Loucy (cell line): ENCODE results near the gene BTRC.

Experiments
- CTCF ChIP-seq: fragments of 200-600 bp; sonication (generic); conservative IDR thresholded peaks from 2 replicates; pipeline ENCODE4 v1.5.1; 2014; ENCODE audit warnings: mild to moderate bottlenecking, antibody characterized with exemption, low read length
- EZH2phosphoT487 ChIP-seq: fragments of 200-600 bp; IDR thresholded peaks from 2 replicates; pipeline ENCODE4 v1.6.1; 2018; ENCODE audit warnings: antibody characterized with exemption, mild to moderate bottlenecking, moderate library complexity, borderline replicate concordance

- TF ChIP-seq CTCF (no peak), EZH2phosphoT487 (no peak)
These were observed 17.6 kb upstream of the BTRC start for GRCh38 chr10:101336382-101336781.
